ENCODE results near the gene TCF12.

TCF12 gene

GRCh38 chr15:57038496-57038895 is 120.1 kb downstream of the TCF12 start:
- H3K36me3 ChIP-seq (replicated peaks in 1 of 2; ENCODE audit: control insufficient read depth in 2 of 2, insufficient read depth in 2 of 2, low read length in 2 of 2), result no peaks in the 10 kb centered on the region
- no peaks in the 10 kb centered on the region for H3K27me3 ChIP-seq (ENCODE audit: control insufficient read depth in 3 of 3, insufficient read depth in 3 of 3, low read depth in 1 of 3, low read length in 3 of 3)
- H2BK5ac ChIP-seq (ENCODE audit: low read length), result no peak overlapping the region
- H2AFZ ChIP-seq (ENCODE audit: low read length), result no peak overlapping the region
- peaks cover 0 to 6% of the 10 kb centered on the region in 2 donors for H3K4me1 ChIP-seq (ENCODE audit: control insufficient read depth in 2 of 2, insufficient read depth in 1 of 2, low read depth in 1 of 2, low read length in 2 of 2)
- no peak overlapping the region for H3K4me3 ChIP-seq (ENCODE audit: low read length in 2 of 2)
- H2BK15ac ChIP-seq (ENCODE audit: low read length), result no peak overlapping the region
- no peak overlapping the region for H3K9ac ChIP-seq (ENCODE audit: low read depth, low read length, poor library complexity)
- no peaks in the 10 kb centered on the region for H3K9me3 ChIP-seq (replicated peaks in 1 of 2; ENCODE audit: control insufficient read depth in 2 of 2, insufficient read depth in 1 of 2, low read depth in 1 of 2, low read length in 2 of 2)
- H3K4ac ChIP-seq (ENCODE audit: low read length), result no peak overlapping the region
- peaks cover 2% of the 10 kb centered on the region for H3K79me1 ChIP-seq (ENCODE audit: low read depth, low read length)
- no peak overlapping the region for H3K4me2 ChIP-seq (ENCODE audit: insufficient read depth, low read length, poor library complexity, severe bottlenecking)
- no peak overlapping the region for H3K18ac ChIP-seq (ENCODE audit: low read length)
- H3K23ac ChIP-seq (ENCODE audit: low read depth, low read length, poor library complexity), result no peak overlapping the region
- no peak for DNase-seq (ENCODE audit: low spot score)
- H3K14ac ChIP-seq (ENCODE audit: low read length), result no peak overlapping the region
- no CpG with 5 or more reads among the region's 5 CpGs for WGBS, 2 donors (ENCODE audit: extremely low coverage in 2 of 2, insufficient read length in 2 of 2, insufficient replicate concordance in 1 of 2)
- no peak overlapping the region for H4K91ac ChIP-seq (ENCODE audit: low read depth, low read length, poor library complexity)
- no peak overlapping the region for H4K8ac ChIP-seq (ENCODE audit: low read depth, low read length)
- H3K27ac ChIP-seq (replicated peaks; ENCODE audit: low read length), result no peak overlapping the region
- no peak overlapping the region for H2BK120ac ChIP-seq (ENCODE audit: low read depth, low read length)
- H2AK5ac ChIP-seq (ENCODE audit: low read depth, low read length), result no peak overlapping the region
- no peak overlapping the region for H2BK12ac ChIP-seq (ENCODE audit: low read length)

- H3K27ac ChIP-seq (replicated peaks; ENCODE audit: low read length), result no peak overlapping the region
- H3K9ac ChIP-seq (ENCODE audit: low read depth, low read length, poor library complexity), result no peak overlapping the region
- no peak overlapping the region for H4K8ac ChIP-seq (ENCODE audit: low read depth, low read length)
- no peak overlapping the region for H3K4ac ChIP-seq (ENCODE audit: low read length)
- peaks cover 0 to 2% of the 10 kb centered on the region in 2 donors for H3K36me3 ChIP-seq (replicated peaks in 1 of 2; ENCODE audit: control insufficient read depth in 2 of 2, insufficient read depth in 2 of 2, low read length in 2 of 2)
- no peak overlapping the region for H2BK12ac ChIP-seq (ENCODE audit: low read length)
- no peaks in the 10 kb centered on the region for H3K27me3 ChIP-seq (ENCODE audit: control insufficient read depth in 3 of 3, insufficient read depth in 3 of 3, low read depth in 1 of 3, low read length in 3 of 3)
- H3K9me3 ChIP-seq (replicated peaks in 1 of 2; ENCODE audit: control insufficient read depth in 2 of 2, insufficient read depth in 1 of 2, low read depth in 1 of 2, low read length in 2 of 2), result no peaks in the 10 kb centered on the region
- no peak overlapping the region for H2AFZ ChIP-seq (ENCODE audit: low read length)
- no peak for DNase-seq (ENCODE audit: low spot score)
- H3K79me1 ChIP-seq (ENCODE audit: low read depth, low read length), result peaks cover 2% of the 10 kb centered on the region
- no peak overlapping the region for H3K4me2 ChIP-seq (ENCODE audit: insufficient read depth, low read length, poor library complexity, severe bottlenecking)
- no peak overlapping the region for H3K23ac ChIP-seq (ENCODE audit: low read depth, low read length, poor library complexity)
- H2AK5ac ChIP-seq (ENCODE audit: low read depth, low read length), result no peak overlapping the region
- H3K18ac ChIP-seq (ENCODE audit: low read length), result no peak overlapping the region
- peaks cover 0 to 2% of the 10 kb centered on the region in 2 donors for H3K4me1 ChIP-seq (ENCODE audit: control insufficient read depth in 2 of 2, insufficient read depth in 1 of 2, low read depth in 1 of 2, low read length in 2 of 2)
- no peak overlapping the region for H2BK15ac ChIP-seq (ENCODE audit: low read length)
- H4K91ac ChIP-seq (ENCODE audit: low read depth, low read length, poor library complexity), result no peak overlapping the region
- H3K4me3 ChIP-seq (ENCODE audit: low read length in 2 of 2), result no peak overlapping the region
- H3K14ac ChIP-seq (ENCODE audit: low read length), result no peak overlapping the region
- no peak overlapping the region for H2BK120ac ChIP-seq (ENCODE audit: low read depth, low read length)
- no peak overlapping the region for H2BK5ac ChIP-seq (ENCODE audit: low read length)
These were observed 123.0 kb downstream of the TCF12 start for GRCh38 chr15:57041416-57041815.

GRCh38 chr15:57044072-57044702 is 125.7 kb downstream of the TCF12 start:
- H3K27ac ChIP-seq (replicated peaks; ENCODE audit: low read length), result no peak overlapping the region
- no peak overlapping the region for H3K14ac ChIP-seq (ENCODE audit: low read length)
- H3K23ac ChIP-seq (ENCODE audit: low read depth, low read length, poor library complexity), result no peak overlapping the region
- H3K18ac ChIP-seq (ENCODE audit: low read length), result no peak overlapping the region
- H4K8ac ChIP-seq (ENCODE audit: low read depth, low read length), result no peak overlapping the region
- H4K91ac ChIP-seq (ENCODE audit: low read depth, low read length, poor library complexity), result no peak overlapping the region
- H3K79me1 ChIP-seq (ENCODE audit: low read depth, low read length), result no peaks in the 10 kb centered on the region
- H2AK5ac ChIP-seq (ENCODE audit: low read depth, low read length), result no peak overlapping the region
- no peak overlapping the region for H2BK5ac ChIP-seq (ENCODE audit: low read length)
- H3K4me3 ChIP-seq (ENCODE audit: low read length in 2 of 2), result no peak overlapping the region
- no peak overlapping the region for H3K4me2 ChIP-seq (ENCODE audit: insufficient read depth, low read length, poor library complexity, severe bottlenecking)
- no peak overlapping the region for H3K9ac ChIP-seq (ENCODE audit: low read depth, low read length, poor library complexity)
- H3K27me3 ChIP-seq (ENCODE audit: control insufficient read depth in 3 of 3, insufficient read depth in 3 of 3, low read depth in 1 of 3, low read length in 3 of 3), result no peaks in the 10 kb centered on the region
- H3K4me1 ChIP-seq (ENCODE audit: control insufficient read depth in 2 of 2, insufficient read depth in 1 of 2, low read depth in 1 of 2, low read length in 2 of 2), result peaks cover 0 to 5% of the 10 kb centered on the region in 2 donors
- no peak overlapping the region for H2BK12ac ChIP-seq (ENCODE audit: low read length)
- H3K36me3 ChIP-seq (replicated peaks in 1 of 2; ENCODE audit: control insufficient read depth in 2 of 2, insufficient read depth in 2 of 2, low read length in 2 of 2), result peaks cover 0 to 2% of the 10 kb centered on the region in 2 donors
- H2AFZ ChIP-seq (ENCODE audit: low read length), result no peak overlapping the region
- H2BK120ac ChIP-seq (ENCODE audit: low read depth, low read length), result no peak overlapping the region
- no peaks in the 10 kb centered on the region for H3K9me3 ChIP-seq (replicated peaks in 1 of 2; ENCODE audit: control insufficient read depth in 2 of 2, insufficient read depth in 1 of 2, low read depth in 1 of 2, low read length in 2 of 2)
- no peak overlapping the region for H3K4ac ChIP-seq (ENCODE audit: low read length)
- WGBS, 2 donors (ENCODE audit: extremely low coverage in 2 of 2, insufficient read length in 2 of 2, insufficient replicate concordance in 1 of 2), result no CpG with 5 or more reads among the region's 5 CpGs
- H2BK15ac ChIP-seq (ENCODE audit: low read length), result no peak overlapping the region
- no peak for DNase-seq (ENCODE audit: low spot score)

- no peak overlapping the region for H3K9ac ChIP-seq (ENCODE audit: low read depth, low read length, poor library complexity)
- H3K4me2 ChIP-seq (ENCODE audit: insufficient read depth, low read length, poor library complexity, severe bottlenecking), result no peak overlapping the region
- no peaks in the 10 kb centered on the region for H3K9me3 ChIP-seq (replicated peaks in 1 of 2; ENCODE audit: control insufficient read depth in 2 of 2, insufficient read depth in 1 of 2, low read depth in 1 of 2, low read length in 2 of 2)
- peaks cover 0 to 3% of the 10 kb centered on the region in 2 donors for H3K4me1 ChIP-seq (ENCODE audit: control insufficient read depth in 2 of 2, insufficient read depth in 1 of 2, low read depth in 1 of 2, low read length in 2 of 2)
- no peak overlapping the region for H3K23ac ChIP-seq (ENCODE audit: low read depth, low read length, poor library complexity)
- no peak overlapping the region for H3K27ac ChIP-seq (replicated peaks; ENCODE audit: low read length)
- H3K4me3 ChIP-seq (ENCODE audit: low read length in 2 of 2), result no peak overlapping the region
- no peak overlapping the region for H3K4ac ChIP-seq (ENCODE audit: low read length)
- H3K79me1 ChIP-seq (ENCODE audit: low read depth, low read length), result no peaks in the 10 kb centered on the region
- no CpG with 5 or more reads among the region's 4 CpGs for WGBS, 2 donors (ENCODE audit: extremely low coverage in 2 of 2, insufficient read length in 2 of 2, insufficient replicate concordance in 1 of 2)
- H4K91ac ChIP-seq (ENCODE audit: low read depth, low read length, poor library complexity), result no peak overlapping the region
- no peak overlapping the region for H2BK5ac ChIP-seq (ENCODE audit: low read length)
- no peak overlapping the region for H4K8ac ChIP-seq (ENCODE audit: low read depth, low read length)
- DNase-seq (ENCODE audit: low spot score), result no peak
- H2AK5ac ChIP-seq (ENCODE audit: low read depth, low read length), result no peak overlapping the region
- H3K36me3 ChIP-seq (replicated peaks in 1 of 2; ENCODE audit: control insufficient read depth in 2 of 2, insufficient read depth in 2 of 2, low read length in 2 of 2), result peaks cover 0 to 2% of the 10 kb centered on the region in 2 donors
- no peak overlapping the region for H2BK15ac ChIP-seq (ENCODE audit: low read length)
- no peak overlapping the region for H2BK12ac ChIP-seq (ENCODE audit: low read length)
- H3K14ac ChIP-seq (ENCODE audit: low read length), result no peak overlapping the region
- no peak overlapping the region for H3K18ac ChIP-seq (ENCODE audit: low read length)
- H2AFZ ChIP-seq (ENCODE audit: low read length), result no peak overlapping the region
- H3K27me3 ChIP-seq (ENCODE audit: control insufficient read depth in 3 of 3, insufficient read depth in 3 of 3, low read depth in 1 of 3, low read length in 3 of 3), result no peaks in the 10 kb centered on the region
- no peak overlapping the region for H2BK120ac ChIP-seq (ENCODE audit: low read depth, low read length)
These were observed 126.5 kb downstream of the TCF12 start for GRCh38 chr15:57044970-57045369.

Data from neuronal stem cell (in vitro differentiated cells).